HepG2 (cell line): ENCODE results near the gene BCL6B. TPM values are rescaled to one million over a fixed set of nuclear protein-coding genes. Genes with fewer than 3 reads are reported as not detected.
A peak's percentile ranks its signal among the peaks of the same experiment; 100 is the strongest.

ENCODE experiments used
- ADNP ChIP-seq: sonication (generic); formaldehyde crosslinking; IDR thresholded peaks from 2 replicates; pipeline ENCODE4 v1.4.0; 2020; ENCODE audit warnings: missing genetic modification reagents
- ASH2L ChIP-seq: fragments of 300-600, 200-600 bp; sonication (generic); IDR thresholded peaks from 2 replicates; pipeline ENCODE4 v1.7.0; 2017; ENCODE audit warnings: low read depth, mild to moderate bottlenecking, moderate library complexity, mixed read lengths, low read length; ENCODE audit not compliant: insufficient read length
- EHMT2 ChIP-seq: fragments of 200-600 bp; sonication (generic); IDR thresholded peaks from 2 replicates; pipeline ENCODE4 v1.7.0; 2017; ENCODE audit warnings: antibody characterized with exemption, low read depth, low read length, borderline replicate concordance
- GZF1 ChIP-seq: sonication (generic); formaldehyde crosslinking; IDR thresholded peaks from 2 replicates; pipeline ENCODE4 v1.5.1; 2020; ENCODE audit warnings: mild to moderate bottlenecking, missing genetic modification reagents
- HNF1B ChIP-seq: sonication (generic); formaldehyde crosslinking; IDR thresholded peaks from 2 replicates; pipeline ENCODE4 v1.5.1; 2020; ENCODE audit warnings: mild to moderate bottlenecking, moderate library complexity, missing genetic modification reagents
- HNRNPH1 ChIP-seq: fragments of 200-400 bp; formaldehyde crosslinking; optimal IDR thresholded peaks from 2 replicates; pipeline ENCODE3; 2017; ENCODE audit warnings: mild to moderate bottlenecking, low read depth, low read length
- HNRNPL ChIP-seq: fragments of 200-400 bp; formaldehyde crosslinking; IDR thresholded peaks from 2 replicates; pipeline ENCODE4 v1.6.1; 2017; ENCODE audit warnings: mild to moderate bottlenecking, low read depth, low read length
- MAFG ChIP-seq: sonication (generic); formaldehyde crosslinking; IDR thresholded peaks from 2 replicates; pipeline ENCODE4 v1.5.1; 2020; ENCODE audit warnings: mild to moderate bottlenecking, missing genetic modification reagents
- RAD21 ChIP-seq: fragments of 450-650 bp; formaldehyde crosslinking; IDR thresholded peaks from 2 replicates; pipeline ENCODE4 v1.5.0; 2020; ENCODE audit warnings: mild to moderate bottlenecking
- SAFB2 ChIP-seq: sonication (generic); formaldehyde crosslinking; IDR thresholded peaks from 2 replicates; pipeline ENCODE4 v1.5.1; 2020; ENCODE audit warnings: missing genetic modification reagents, low read depth, mild to moderate bottlenecking, borderline replicate concordance
- THYN1 ChIP-seq: sonication (generic); formaldehyde crosslinking; IDR thresholded peaks from 2 replicates; pipeline ENCODE4 v1.8.1; 2023; ENCODE audit warnings: low read depth, mild to moderate bottlenecking, moderate library complexity, missing genetic modification reagents, borderline replicate concordance
- TRIM22 ChIP-seq: fragments of 450-650 bp; IDR thresholded peaks from 2 replicates; pipeline ENCODE4 v1.6.1; 2017
- ZBTB7B ChIP-seq: sonication (generic); formaldehyde crosslinking; IDR thresholded peaks from 2 replicates; pipeline ENCODE4 v1.4.0; 2020; ENCODE audit warnings: missing genetic modification reagents
- ZNF292 ChIP-seq: sonication (generic); formaldehyde crosslinking; IDR thresholded peaks from 2 replicates; pipeline ENCODE4 v1.8.1; 2022; ENCODE audit warnings: mild to moderate bottlenecking, low read depth, missing genetic modification reagents, borderline replicate concordance
- ZNF510 ChIP-seq: sonication (generic); formaldehyde crosslinking; IDR thresholded peaks from 2 replicates; pipeline ENCODE4 v1.4.0; 2020; ENCODE audit warnings: low read depth, mild to moderate bottlenecking, missing genetic modification reagents
- ZNF598 ChIP-seq: sonication (generic); formaldehyde crosslinking; IDR thresholded peaks from 2 replicates; pipeline ENCODE4 v1.5.1; 2020; ENCODE audit warnings: mild to moderate bottlenecking, missing genetic modification reagents, borderline replicate concordance
- ZNF713 ChIP-seq: sonication (generic); formaldehyde crosslinking; IDR thresholded peaks from 2 replicates; pipeline ENCODE4 v1.4.0; 2020; ENCODE audit warnings: mild to moderate bottlenecking, missing genetic modification reagents
- ZNF746 ChIP-seq: sonication (generic); formaldehyde crosslinking; IDR thresholded peaks from 2 replicates; pipeline ENCODE4 v1.8.0; 2022; ENCODE audit warnings: mild to moderate bottlenecking, missing genetic modification reagents
- ZNF773 ChIP-seq: sonication (generic); formaldehyde crosslinking; IDR thresholded peaks from 2 replicates; pipeline ENCODE4 v1.4.0; 2020; ENCODE audit warnings: missing genetic modification reagents, borderline replicate concordance
- ZSCAN25 ChIP-seq: sonication (generic); formaldehyde crosslinking; IDR thresholded peaks from 2 replicates; pipeline ENCODE4 v1.8.0; 2022; ENCODE audit warnings: mild to moderate bottlenecking, missing genetic modification reagents
- polyA plus RNA-seq, 8 experiments: library from polyadenylated mRNA; depleted of rRNA in 3 of 8; stranded (reverse) in 7 of 8; unstranded in 1 of 8; fragments of >200 nt; fragmentation: Illumina TruSeq in 4 of 8; extraction: Trizol in 4 of 8; gene quantifications; 2 replicates each; pipeline versions ENCODE4 v1.2.1 to v1.2.3, GENCODE V29; 2011 to 2016; ENCODE audit warnings: low read depth in 4 of 8, missing spikeins in 1 of 8, mixed read lengths in 1 of 8; ENCODE audit not compliant: insufficient read depth in 1 of 8
- total RNA-seq, 5 experiments: library from RNA; depleted of rRNA; stranded (reverse); fragments of >200 nt; fragmentation: Illumina TruSeq; extraction: Trizol; gene quantifications; 2 replicates each; pipeline ENCODE4 v1.2.3, GENCODE V29; 2016; ENCODE audit warnings: low read depth in 1 of 5
- TF ChIP-seq, protein P1 (sequence below): sonication (generic); formaldehyde crosslinking; IDR thresholded peaks from 2 replicates; pipeline ENCODE4 v1.5.0; 2020; ENCODE audit warnings: missing genetic modification reagents
- TF ChIP-seq, protein P2 (sequence below): sonication (generic); formaldehyde crosslinking; IDR thresholded peaks from 2 replicates; pipeline ENCODE4 v1.4.0; 2020; ENCODE audit warnings: missing genetic modification reagents
- TF ChIP-seq, protein P3 (sequence below): sonication (generic); formaldehyde crosslinking; IDR thresholded peaks from 2 replicates; pipeline ENCODE4 v1.5.1; 2020; ENCODE audit warnings: missing genetic modification reagents, mild to moderate bottlenecking, borderline replicate concordance

Gene BCL6B
- total and polyA plus RNA-seq, 2 of the 13 experiments (the other 11 are each of a cell fraction or from before 2014, with no cell fraction given) = not detected

DNA sequence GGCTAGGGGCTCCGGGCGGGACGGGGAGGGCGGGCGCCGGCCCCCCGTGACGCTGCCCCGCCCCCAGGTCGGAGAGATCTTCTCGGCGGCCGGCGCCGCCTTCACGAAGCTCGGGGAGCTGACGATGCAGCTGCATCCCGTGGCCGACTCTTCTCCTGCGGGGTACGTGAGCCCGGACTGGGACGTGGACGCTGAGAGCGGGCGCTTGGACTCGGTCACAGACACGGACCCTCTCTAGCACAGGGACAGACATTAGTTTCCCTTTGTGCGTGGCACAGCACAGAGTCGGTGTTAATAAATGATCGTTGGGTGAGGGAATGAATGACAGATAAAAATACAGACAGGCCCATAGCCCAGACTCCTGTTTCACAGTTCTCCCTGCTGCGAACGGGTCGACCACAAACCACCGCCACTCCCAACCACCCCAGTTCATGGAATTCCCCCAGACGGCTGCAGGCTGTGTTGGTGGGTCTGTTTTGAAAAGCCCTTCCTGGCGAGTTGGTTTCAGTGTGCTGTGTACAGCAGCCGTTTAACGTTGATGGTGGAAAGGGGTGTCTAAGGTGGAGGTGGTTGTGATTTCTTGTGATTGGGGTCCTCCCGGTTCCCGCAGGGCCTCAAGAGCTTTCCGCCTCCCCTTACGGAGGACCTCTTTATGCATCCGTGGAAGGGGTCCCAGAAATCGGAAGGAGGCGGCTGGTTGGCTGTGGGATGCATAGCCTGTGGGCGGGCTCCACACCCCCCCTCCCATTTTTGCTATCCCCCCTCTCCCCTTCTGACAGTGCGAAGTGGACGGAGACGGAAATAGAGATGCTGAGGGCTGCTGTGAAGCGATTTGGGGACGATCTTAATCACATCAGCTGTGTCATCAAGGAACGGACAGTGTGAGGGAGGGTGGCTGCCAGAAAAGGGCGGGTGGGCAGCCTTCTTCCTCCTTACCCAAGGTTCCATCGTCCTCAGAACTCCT is 7.6 kb upstream of the BCL6B start (continued):
- TF ChIP-seq TRIM22 = no peak
- TF ChIP-seq HNF1B = peak; percentile 38; the same call in 1 of the 2 replicates
- 0 out of 2 replicates have a peak, but pooled peaks have one; percentile 36 for TF ChIP-seq ZNF773 (CRISPR knock-in tag)
- TF ChIP-seq, protein P1, sequence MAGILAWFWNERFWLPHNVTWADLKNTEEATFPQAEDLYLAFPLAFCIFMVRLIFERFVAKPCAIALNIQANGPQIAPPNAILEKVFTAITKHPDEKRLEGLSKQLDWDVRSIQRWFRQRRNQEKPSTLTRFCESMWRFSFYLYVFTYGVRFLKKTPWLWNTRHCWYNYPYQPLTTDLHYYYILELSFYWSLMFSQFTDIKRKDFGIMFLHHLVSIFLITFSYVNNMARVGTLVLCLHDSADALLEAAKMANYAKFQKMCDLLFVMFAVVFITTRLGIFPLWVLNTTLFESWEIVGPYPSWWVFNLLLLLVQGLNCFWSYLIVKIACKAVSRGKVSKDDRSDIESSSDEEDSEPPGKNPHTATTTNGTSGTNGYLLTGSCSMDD (CRISPR knock-in tag) = no peak
- TF ChIP-seq ASH2L = no peak
- TF ChIP-seq GZF1 (CRISPR knock-in tag) = no peak
- TF ChIP-seq ZNF292 (CRISPR knock-in tag) = 0 out of 2 replicates have a peak, but pooled peaks have one; percentile 6
- TF ChIP-seq THYN1 (CRISPR knock-in tag) = no peak
- TF ChIP-seq ZNF746 (CRISPR knock-in tag) = no peak
- TF ChIP-seq RAD21 (CRISPR knock-in tag) = no peak
- no peak for TF ChIP-seq SAFB2 (CRISPR knock-in tag)
- TF ChIP-seq, protein P2, sequence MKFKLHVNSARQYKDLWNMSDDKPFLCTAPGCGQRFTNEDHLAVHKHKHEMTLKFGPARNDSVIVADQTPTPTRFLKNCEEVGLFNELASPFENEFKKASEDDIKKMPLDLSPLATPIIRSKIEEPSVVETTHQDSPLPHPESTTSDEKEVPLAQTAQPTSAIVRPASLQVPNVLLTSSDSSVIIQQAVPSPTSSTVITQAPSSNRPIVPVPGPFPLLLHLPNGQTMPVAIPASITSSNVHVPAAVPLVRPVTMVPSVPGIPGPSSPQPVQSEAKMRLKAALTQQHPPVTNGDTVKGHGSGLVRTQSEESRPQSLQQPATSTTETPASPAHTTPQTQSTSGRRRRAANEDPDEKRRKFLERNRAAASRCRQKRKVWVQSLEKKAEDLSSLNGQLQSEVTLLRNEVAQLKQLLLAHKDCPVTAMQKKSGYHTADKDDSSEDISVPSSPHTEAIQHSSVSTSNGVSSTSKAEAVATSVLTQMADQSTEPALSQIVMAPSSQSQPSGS = no peak
- TF ChIP-seq ZNF598 (CRISPR knock-in tag) = 0 out of 2 replicates have a peak, but pooled peaks have one; percentile 7
- TF ChIP-seq EHMT2 = no peak
- 0 out of 2 replicates have a peak, but pooled peaks have one; percentile 16 for TF ChIP-seq MAFG
- TF ChIP-seq, protein P3, sequence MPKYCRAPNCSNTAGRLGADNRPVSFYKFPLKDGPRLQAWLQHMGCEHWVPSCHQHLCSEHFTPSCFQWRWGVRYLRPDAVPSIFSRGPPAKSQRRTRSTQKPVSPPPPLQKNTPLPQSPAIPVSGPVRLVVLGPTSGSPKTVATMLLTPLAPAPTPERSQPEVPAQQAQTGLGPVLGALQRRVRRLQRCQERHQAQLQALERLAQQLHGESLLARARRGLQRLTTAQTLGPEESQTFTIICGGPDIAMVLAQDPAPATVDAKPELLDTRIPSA = 0 out of 2 replicates have a peak, but pooled peaks have one; percentile 12
- no peak for TF ChIP-seq HNRNPL
- no peak for TF ChIP-seq ZBTB7B (CRISPR knock-in tag)
- 0 out of 2 replicates have a peak, but pooled peaks have one; percentile 8 for TF ChIP-seq ZSCAN25
- no peak for TF ChIP-seq ZNF510 (CRISPR knock-in tag)
- no peak for TF ChIP-seq ADNP (CRISPR knock-in tag)
- no peak for TF ChIP-seq ZNF713 (CRISPR knock-in tag)
- TF ChIP-seq HNRNPH1 = no peak
